Measurements from ENCODE around the gene LRRTM4. TPM values are rescaled to one million over a fixed set of nuclear protein-coding genes. Genes with fewer than 3 reads are reported as not detected.
A peak's percentile ranks its signal among the peaks of the same experiment; 100 is the strongest.

The LRRTM4 gene
- polyA plus RNA-seq, 4 donors = 0.33 to 2.5 (median 1.3) TPM

GRCh38 chr2:76932550-76932949, 589.6 kb downstream of the LRRTM4 start:
- no peak for DNase-seq (ENCODE audit: low read depth in 4 of 4, low spot score in 3 of 4)

GRCh38 chr2:76930056-76930744, 592.0 kb downstream of the LRRTM4 start:
- no peak for DNase-seq (ENCODE audit: low read depth in 4 of 4, low spot score in 3 of 4)

- DNase-seq (ENCODE audit: low read depth in 4 of 4, low spot score in 3 of 4) = no peak
Observed at GRCh38 chr2:76928026-76928425, 594.1 kb downstream of the LRRTM4 start.

- no peak for DNase-seq (ENCODE audit: low read depth in 4 of 4, low spot score in 3 of 4)
Observed at GRCh38 chr2:76921006-76921405, 601.2 kb downstream of the LRRTM4 start.

- DNase-seq (ENCODE audit: low read depth in 4 of 4, low spot score in 3 of 4) = no peak
Observed at GRCh38 chr2:76895469-76895868, 626.7 kb downstream of the LRRTM4 start.

GRCh38 chr2:76870581-76870980, 651.6 kb downstream of the LRRTM4 start:
- DNase-seq (ENCODE audit: low read depth in 4 of 4, low spot score in 3 of 4) = no peak

- DNase-seq (ENCODE audit: low read depth in 4 of 4, low spot score in 3 of 4) = no peak
Observed at GRCh38 chr2:76870011-76870410, 652.2 kb downstream of the LRRTM4 start.

- no peak for DNase-seq (ENCODE audit: low read depth in 4 of 4, low spot score in 3 of 4)
Observed at GRCh38 chr2:76867854-76868253, 654.3 kb downstream of the LRRTM4 start.

- no peak for DNase-seq (ENCODE audit: low read depth in 4 of 4, low spot score in 3 of 4)
Observed at GRCh38 chr2:76866464-76866863, 655.7 kb downstream of the LRRTM4 start.

GRCh38 chr2:76862901-76863300, 659.3 kb downstream of the LRRTM4 start:
- DNase-seq (ENCODE audit: low read depth in 4 of 4, low spot score in 3 of 4) = no peak

GRCh38 chr2:76861708-76862107, 660.5 kb downstream of the LRRTM4 start:
- DNase-seq (ENCODE audit: low read depth in 4 of 4, low spot score in 3 of 4) = no peak

- no peak for DNase-seq (ENCODE audit: low read depth in 4 of 4, low spot score in 3 of 4)
Observed at GRCh38 chr2:76851000-76851399, 671.2 kb downstream of the LRRTM4 start.

- no peak for DNase-seq (ENCODE audit: low read depth in 4 of 4, low spot score in 3 of 4)
Observed at GRCh38 chr2:76849086-76849485, 673.1 kb downstream of the LRRTM4 start.

- DNase-seq (ENCODE audit: low read depth in 4 of 4, low spot score in 3 of 4) = no peak
Observed at GRCh38 chr2:76839826-76840225, 682.4 kb downstream of the LRRTM4 start.

GRCh38 chr2:76829374-76830234, 692.6 kb downstream of the LRRTM4 start:
- no peak for DNase-seq (ENCODE audit: low read depth in 4 of 4, low spot score in 3 of 4)

- no peak for DNase-seq (ENCODE audit: low read depth in 4 of 4, low spot score in 3 of 4)
Observed at GRCh38 chr2:76826691-76827090, 695.5 kb downstream of the LRRTM4 start.

- DNase-seq (ENCODE audit: low read depth in 4 of 4, low spot score in 3 of 4) = no peak
Observed at GRCh38 chr2:76825140-76825970, 696.8 kb downstream of the LRRTM4 start.

- no peak for DNase-seq (ENCODE audit: low read depth in 4 of 4, low spot score in 3 of 4)
Observed at GRCh38 chr2:76821731-76822130, 700.4 kb downstream of the LRRTM4 start.

- no peak for DNase-seq (ENCODE audit: low read depth in 4 of 4, low spot score in 3 of 4)
Observed at GRCh38 chr2:76813084-76813483, 709.1 kb downstream of the LRRTM4 start.

GRCh38 chr2:76812156-76812555, 710.0 kb downstream of the LRRTM4 start:
- peak in 2 of 4 donors; percentile 22 to 27 for DNase-seq (ENCODE audit: low read depth in 4 of 4, low spot score in 3 of 4)

GRCh38 chr2:76809136-76809535, 713.0 kb downstream of the LRRTM4 start:
- DNase-seq (ENCODE audit: low read depth in 4 of 4, low spot score in 3 of 4) = no peak
